Colon (tissue), 2 donors: Measurements from ENCODE around the gene ZC3H15.
"Not testable (repeated sequence)": the region's sequence is repeated elsewhere in the genome, so short reads cannot be mapped to it uniquely, and the experiment has no call there.

Source experiments
- FAIRE-seq: peaks from 2 replicates; lab custom pipeline; 2012; peaks lifted over from hg19 to GRCh38; lab: Jason Lieb, UNC
- donor health status: control.
- donor health status: control.

Gene ZC3H15

DNA sequence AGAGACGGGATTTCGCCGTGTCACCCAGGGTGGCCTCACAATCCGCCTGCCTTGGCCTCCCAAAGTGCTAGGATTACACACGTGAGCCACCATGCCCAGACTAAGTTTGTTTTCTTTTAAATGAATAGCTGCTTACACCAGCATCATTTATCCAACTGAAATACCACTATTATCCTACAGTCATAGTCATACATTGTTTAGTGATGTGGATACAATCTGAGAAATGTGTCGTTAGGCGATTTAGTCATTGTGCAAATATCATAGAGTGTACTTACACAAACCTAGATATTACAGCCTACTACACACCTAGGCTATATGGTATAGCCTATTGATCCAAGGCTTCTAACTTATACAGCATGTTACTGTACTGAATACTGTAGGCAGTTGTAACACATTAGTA, 10.3 kb downstream of the ZC3H15 start:
- no peak for FAIRE-seq

DNA sequence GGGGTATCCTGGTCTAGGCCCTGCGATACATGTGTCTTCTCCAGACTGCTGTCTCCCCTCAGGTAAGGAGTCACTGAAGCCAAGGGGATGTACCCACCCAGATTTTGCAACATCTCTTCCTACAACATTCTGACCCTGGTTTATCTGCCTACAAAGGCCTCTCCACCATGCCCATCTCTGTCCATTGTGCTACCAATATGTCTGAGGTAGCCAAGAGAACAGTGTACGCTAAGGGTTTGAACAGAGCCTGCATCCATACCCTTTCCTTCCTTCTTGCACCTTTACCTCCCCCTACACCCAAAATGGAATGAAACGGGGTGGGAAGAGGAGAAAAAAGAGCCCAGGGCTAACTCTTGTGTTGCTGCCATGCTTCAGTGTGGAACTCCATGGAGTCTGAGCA, 11.9 kb downstream of the ZC3H15 start:
- FAIRE-seq = no peak

DNA sequence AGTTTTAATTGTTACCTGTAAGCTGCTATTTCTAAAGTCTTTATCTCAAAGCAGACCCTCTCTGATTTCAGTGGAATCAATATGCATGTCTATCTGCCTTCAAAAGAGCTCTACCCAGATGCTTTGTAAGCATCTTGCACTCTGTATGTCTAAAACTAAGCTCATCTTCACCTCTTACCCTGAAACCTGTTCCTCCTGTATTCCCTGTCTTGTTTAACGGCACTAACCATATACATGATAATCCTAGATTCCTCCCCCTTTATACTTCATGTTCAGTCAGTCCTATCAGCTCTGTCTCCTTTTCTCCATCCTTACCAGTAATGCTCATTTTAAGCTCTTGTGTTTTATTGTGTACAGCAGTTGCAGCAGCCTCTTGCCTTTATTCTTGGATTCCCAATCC, 12.8 kb downstream of the ZC3H15 start:
- FAIRE-seq = no peak

DNA sequence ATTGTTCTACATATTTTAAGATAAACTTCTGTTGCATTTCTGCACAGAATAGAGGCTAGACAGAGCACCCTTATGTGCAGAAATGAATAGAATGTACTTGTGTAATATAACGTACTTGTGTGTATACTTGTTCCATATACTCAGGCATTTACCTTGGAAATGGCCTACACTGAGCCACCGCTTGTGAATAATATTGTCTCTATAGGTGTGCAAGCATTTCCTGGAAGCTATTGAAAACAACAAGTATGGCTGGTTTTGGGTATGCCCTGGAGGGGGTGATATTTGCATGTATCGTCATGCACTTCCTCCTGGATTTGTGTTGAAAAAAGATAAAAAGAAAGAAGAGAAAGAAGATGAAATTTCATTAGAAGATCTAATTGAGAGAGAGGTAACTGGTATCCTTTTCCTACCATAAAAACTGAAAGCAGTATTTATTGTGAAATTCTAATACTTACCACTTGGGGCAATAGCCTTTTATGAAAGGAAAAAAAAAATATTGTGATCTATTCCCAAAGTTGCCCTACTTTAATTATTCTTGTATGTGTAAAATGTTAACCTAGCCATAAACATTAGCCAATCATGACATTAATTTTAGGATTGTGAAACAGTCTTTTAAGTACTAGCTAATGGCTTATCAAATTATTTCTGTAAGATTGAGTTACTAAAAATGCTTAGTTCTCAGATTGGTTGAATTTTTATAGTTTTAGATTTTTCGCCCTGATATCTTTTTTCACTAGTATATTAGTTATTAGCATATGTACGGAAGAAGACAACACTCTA, 18.0 kb downstream of the ZC3H15 start:
- no peak for FAIRE-seq

DNA sequence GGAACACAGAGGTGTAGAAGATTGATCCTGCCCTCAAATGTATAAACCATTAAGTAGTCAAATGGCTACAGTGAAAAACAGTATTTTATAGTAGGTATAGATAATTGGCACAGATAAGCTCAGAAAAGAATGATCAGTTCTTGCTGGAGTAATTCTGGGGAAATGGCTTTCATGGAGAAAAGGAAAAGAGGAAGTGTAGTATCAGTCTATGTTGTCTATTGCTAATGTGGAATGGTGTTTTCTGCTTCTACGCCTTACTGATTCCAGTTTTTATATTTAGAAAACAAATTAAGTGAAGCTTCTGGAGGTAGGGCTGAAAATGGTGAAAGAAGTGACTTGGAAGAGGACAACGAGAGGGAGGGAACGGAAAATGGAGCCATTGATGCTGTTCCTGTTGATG, 22.2 kb downstream of the ZC3H15 start:
- no peak for FAIRE-seq

DNA sequence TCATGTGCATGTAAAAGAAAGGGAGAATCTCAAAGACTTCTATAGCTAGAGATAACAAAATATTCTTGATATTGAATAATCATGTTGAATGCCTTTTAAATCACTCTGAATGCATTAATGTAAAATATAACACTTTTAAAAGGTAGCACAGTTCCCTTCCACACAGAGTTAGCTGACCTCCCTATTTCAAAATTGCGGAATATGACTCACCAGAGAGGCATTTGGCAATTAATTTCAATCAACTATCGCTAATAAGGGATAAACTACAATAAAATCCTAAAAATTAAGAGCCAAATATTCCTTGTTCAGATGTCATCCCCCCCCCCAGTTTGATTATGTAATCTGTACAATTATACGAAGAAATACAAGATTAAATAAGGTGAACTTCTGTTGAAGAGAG, 29.3 kb downstream of the ZC3H15 start:
- FAIRE-seq = no peak

DNA sequence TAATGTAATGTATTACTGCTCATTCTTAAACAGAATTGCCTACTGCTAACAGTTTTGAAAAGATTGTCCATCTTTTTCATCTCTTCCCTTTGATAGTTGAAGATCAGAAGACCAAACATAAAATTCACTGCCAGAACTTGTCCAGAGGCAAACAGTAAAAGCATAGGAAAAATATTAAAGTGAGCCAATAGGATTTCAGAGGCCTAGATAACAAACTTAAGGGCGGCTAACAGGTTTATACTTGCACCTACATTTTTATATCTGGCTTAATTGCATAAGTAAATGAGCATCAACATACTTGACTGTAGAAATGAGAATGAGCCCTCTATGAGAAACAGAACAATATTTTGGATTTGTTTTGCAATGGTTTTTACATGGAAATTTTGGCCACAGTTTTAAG, 30.3 kb downstream of the ZC3H15 start:
- FAIRE-seq = no peak

DNA sequence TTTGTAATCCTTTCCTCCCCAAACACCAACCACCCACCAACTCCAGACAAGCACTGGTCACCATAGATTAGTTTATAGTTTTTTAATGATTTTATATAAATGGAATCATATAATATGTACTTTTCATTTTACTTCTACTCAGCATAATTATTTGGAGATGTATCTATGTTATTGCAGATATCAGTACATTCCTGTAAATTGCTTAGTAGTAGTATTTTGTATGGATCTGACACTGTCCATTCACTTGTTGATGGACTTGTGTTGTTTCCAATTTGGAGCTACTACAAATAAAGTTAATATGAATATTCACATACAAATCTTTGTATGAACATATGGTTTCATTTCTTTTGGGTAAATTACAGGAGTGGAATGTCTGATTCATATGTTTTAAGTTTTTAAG, 31.0 kb downstream of the ZC3H15 start:
- FAIRE-seq = no peak

DNA sequence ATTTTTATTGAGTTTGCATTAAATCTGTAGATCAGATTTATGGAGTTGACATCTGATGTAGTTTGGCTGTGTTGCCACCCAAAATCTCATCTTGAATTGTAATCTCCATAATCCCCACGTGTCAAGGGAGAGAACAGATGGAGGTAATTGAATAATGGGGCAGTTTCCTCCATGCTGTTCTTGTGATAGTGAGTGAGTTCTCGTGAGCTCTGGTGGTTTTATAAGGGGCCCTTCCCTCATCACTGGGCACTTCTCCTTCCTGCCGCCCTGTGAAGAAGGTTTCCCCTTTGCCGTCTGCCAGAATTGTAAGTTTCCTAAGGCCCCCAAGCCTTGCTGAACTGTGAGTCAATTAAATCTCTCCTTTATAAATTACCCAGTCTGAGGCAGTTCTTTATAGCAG, 32.2 kb downstream of the ZC3H15 start:
- no peak for FAIRE-seq

DNA sequence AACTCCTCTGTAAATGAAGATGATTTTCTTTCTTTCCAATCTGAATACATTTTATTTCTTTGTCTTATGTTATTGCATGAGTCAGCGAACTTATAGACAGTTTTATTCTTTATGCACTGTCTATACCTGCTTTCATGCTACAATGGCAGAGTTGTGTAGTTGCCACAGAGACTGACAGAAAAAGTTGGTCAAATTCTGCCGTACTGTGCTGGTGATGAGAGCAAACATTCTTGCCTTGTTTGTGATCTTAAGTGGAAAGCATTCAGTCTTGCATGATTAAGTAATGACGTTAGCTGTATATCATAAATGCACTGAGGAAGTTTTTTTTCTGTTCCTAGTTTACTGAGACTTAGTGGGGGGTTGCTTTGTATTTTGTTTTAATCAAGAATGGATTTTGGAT, 32.9 kb downstream of the ZC3H15 start:
- FAIRE-seq = no peak

DNA sequence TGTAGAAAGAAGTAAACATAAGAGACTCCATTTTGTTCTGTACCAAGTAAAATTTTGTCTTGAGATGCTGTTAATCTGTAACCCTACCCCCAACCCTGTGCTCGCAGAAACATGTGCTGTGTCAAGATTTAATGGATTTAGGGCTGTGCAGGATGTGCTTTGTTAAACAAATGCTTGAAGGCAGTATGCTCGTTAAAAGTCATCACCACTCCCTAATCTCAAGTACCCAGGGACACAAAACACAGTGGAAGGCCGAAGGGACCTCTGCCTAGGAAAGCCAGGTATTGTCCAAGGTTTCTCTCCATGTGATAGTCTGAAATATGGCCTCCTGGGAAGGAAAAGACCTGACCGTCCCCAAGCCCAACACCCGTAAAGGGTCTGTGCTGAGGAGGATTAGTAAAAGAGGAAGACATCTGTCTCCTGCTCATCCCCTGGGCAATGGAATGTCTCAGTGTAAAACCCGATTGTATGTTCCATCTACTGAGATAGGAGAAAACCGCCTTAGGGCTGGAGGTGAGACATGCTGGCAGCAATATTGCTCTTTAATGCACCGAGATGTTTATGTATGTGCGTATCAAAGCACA, 35.6 kb downstream of the ZC3H15 start:
- not testable (repeated sequence) for FAIRE-seq

DNA sequence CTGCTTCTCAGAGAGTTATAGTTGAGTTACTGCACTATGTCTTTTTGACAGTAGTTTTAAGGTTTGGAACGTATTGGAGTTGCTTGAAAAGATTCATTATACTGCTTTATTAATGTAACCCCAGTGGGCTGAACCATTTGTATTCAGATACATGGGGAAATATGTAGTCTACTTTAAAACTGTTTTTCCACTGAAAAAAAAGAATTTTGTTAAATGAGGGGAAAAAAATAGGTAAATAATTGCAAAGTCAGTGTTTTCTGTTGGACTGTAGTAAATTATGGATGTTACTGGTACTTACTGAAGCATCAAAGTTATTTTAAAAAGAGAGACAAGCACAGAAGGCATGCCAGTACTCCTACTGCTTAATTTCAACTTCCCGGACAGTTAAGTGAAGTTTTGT, 36.4 kb downstream of the ZC3H15 start:
- FAIRE-seq = no peak

DNA sequence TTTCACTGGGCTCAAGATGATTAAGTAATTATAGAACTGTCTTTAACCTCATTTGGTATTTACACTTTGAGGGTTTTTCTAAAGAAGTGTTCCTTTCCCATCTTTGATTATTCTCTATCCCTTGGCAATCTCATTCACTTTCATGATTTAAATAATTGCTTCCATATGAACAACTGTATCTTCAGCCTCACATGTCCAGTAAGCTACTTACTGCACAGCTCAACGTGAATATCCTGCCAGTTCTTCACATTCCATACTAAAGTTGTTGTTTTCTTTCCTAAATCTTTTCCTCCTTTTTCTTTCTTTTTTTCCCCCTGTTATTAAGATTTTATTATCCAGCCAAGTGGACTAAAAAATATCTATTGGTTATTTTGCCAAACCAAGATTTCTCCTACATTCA, 37.7 kb downstream of the ZC3H15 start:
- FAIRE-seq = no peak

DNA sequence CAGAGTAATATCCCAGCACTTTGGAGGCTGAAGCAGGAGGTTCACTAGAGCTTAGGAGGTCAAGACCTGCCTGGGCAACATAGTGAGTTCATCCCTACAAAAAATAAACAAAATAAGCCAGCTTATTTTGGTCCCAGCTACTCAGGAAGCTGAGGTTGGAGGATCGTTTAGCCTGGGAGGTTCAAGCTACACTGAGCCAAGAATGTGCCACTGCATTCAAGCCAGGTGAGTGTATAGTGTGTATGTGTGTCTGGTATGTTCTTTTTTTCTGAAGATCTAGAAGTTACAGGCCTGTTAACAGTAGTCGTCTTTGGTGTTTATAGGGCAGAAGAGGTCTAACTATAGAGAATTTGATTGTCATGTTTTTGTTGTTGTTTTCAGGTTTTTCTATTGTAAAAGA, 40.2 kb downstream of the ZC3H15 start:
- no peak for FAIRE-seq

DNA sequence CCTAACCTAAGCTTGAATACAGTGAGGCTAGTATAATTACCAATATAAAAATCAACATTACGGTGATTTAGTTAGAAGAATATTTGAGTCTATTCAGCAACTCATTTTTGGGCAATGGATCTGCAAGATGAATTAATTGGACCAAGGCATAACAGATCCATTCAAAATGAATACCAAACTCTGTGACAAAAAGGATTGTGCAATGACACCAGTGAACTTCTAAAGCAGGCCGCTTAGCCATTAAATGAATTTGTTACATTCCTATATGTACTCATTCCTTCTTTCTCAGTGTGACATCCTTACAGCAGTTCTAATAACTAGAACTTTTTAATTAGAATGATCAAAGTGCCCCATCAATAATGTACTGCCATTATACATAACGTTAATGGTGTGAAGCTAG, 44.3 kb downstream of the ZC3H15 start:
- no peak for FAIRE-seq

DNA sequence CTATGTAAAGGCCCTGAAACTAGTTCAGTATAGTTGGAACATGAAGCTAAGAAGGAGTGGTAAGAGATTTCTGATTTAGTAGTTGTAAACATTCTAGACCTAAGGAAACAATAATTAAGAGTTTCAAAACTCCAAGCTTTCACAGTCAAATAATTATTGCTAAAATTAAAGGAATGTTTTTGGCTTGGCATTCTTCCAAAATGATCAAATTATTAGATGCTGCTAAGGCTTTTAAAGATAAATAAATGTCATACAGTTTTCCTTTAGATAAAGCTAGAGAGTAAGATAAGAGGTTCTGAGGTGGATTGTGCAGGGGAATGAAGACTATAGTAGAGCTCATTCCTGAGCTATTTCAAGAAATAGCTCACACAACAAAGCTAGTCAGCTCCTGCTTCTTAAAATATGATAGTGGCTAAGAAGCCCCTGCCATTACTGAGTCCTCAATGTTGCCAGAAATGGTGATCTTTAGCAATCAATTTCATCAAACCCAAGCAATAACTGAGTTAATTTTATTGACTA, 45.3 kb downstream of the ZC3H15 start:
- no peak for FAIRE-seq

DNA sequence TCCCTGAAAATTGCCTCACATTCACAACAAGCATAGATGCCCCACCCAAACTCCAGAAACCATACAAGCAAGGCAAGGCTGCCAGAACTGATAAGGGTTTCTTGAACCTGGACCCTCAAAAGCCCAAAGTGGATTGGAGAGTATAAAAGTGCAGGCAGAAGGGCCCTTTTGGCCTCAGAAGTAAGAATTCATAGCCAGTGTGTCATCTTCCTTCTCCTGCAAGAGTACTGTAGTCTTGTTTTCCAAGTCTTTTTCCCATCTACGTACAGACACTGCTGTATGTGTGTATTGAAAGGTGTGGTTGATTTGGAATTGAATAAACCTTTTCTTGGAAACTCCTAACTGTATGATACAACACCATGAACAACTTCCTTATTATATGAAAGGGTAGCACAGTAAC, 46.8 kb downstream of the ZC3H15 start:
- no peak for FAIRE-seq

DNA sequence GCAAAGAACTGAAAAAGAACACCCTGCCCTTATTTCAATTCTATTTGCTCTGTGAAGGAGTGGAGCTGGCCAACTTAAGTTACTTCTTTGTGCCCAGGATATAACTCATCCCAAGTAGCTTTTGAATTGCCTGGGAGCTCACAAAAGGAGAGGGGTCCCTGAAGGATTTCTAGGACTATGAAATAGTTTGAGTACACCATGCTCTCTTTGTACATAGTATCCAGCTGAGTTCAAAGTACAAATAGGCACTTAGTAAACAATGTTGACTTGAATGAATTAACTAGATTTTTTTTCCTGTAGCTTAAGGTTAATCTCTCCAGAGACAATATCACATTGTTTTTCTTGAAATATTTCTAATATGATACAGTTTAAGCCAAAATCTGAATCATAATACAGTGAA, 47.7 kb downstream of the ZC3H15 start:
- no peak for FAIRE-seq

DNA sequence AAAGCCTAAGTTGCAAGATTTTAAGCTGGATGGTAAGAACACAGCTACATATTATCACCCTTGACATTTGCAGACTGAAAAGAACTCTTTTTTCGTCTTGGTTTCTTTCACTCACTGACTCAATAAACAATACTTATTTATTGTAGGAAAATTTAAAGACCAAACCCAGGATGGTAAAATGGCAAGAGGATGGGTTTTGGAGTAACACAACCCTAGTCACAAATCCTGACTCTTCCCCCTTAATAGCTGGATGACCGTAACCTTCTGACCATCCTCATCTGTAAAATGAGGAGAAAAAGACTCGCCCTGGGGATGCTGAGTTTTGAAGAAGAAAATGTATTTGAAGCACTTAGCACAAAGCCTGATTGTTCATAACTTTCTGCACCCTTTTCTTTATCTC, 48.3 kb downstream of the ZC3H15 start:
- FAIRE-seq = no peak

DNA sequence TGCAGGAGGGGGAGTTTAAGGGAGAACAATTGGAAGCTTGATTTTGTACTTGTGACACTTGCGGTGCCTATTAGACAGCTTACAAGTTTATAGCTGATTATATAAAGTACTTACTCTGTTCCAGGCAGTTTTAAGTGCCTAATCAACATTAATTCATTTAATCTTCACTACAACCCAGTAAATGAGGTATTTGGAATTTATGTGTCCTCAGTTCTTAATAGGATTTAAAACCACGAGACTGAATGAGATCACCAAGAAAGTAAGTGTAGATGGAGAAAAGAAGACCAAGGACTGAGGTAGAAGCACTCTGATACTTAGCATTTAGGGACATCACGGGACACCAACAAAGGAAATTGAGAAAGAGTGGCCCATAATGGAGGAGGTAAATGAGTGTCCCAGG, 49.8 kb downstream of the ZC3H15 start:
- no peak for FAIRE-seq

DNA sequence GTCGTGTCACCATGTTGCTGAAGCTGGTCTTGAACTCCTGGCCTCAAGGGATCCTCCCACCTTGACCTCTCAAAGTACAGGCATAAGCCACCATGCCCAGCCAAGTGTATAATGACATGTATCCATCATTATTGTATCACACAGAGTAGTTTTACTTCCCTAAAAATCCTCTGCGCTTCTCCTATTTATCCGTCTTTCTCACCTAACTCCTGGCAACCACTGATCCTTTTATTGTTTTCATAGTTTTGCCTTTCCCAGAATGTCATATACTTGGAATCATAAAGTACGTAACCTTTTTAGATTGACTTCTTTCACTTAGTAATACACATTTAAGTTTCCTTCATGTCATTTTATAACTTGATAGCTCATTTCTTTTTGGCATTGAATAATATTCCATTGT, 51.0 kb downstream of the ZC3H15 start:
- FAIRE-seq = peak; percentile 57

DNA sequence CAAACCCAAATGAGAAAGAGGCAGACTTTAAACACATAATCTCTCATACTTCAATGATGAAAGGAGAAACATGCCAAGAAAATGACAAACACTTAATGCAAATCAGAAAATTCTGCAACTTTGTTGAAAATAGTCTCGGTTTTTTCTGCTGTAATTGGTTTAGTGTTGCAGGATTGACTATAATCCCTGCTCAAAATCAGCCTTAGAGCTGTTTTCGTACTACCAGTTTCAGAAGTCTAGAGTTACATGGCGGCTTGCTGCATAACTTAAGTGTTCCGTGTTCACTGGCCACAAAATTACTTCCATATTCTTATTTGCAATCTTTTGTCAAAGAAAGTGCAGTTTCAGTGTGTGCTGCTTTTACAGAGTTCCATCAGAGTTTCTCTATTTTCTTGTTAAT, 54.9 kb downstream of the ZC3H15 start:
- no peak for FAIRE-seq

DNA sequence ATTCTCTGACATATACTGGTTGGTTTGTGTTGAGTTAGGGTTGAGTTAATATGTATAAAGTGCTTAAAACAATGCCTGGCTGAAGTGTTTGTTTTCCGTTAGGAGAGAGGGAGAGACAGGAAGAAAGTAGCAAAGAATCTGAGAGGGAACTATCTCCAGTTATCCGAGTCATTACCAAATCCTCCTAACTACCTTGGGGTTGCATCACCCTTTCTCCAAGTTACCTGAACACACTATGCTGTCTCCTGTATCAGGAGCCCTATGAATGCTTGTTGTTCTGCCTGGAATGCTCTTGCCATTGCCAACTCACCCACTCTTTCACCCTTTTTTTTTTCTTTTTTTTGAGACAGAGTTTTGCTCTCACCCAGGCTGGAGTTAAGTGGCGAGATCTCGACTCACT, 55.9 kb downstream of the ZC3H15 start:
- no peak for FAIRE-seq

DNA sequence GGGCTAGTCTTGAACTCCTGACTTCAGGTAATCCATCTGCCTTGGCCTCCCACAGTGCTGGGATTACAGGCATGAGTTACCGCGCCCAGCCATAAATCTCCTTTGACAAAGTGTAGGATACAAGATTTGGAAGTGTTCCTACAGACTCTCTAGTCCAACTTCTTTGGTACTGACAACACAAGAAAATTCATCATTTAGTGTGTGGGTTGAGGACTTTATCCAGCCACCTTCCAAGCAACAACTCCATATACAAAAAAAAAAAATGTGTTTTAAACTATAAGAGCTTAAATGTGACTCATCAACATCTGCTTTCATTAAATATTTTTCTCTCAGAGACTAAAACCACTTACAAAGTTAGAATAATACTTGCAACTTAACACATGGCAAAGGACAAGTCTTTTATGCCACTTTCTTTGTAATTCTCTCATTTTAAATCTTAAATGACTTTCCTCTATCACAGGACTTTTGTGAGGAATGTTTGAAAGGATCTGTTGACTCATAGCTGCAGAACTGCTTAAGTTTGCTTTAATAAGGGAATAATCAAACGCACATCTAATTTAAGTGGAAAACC, 57.6 kb downstream of the ZC3H15 start:
- no peak for FAIRE-seq
